HG02943 (cell line): Measurements from ENCODE around the gene TAGLN3.

Source experiments
- ATAC-seq: cut with Tn5 transposase; IDR thresholded peaks from one replicate; pipeline ENCODE4 v1.9.1; 2021; ENCODE audit warnings: mild to moderate bottlenecking, low read depth, moderate library complexity; ENCODE audit not compliant: unreplicated experiment

Gene TAGLN3

GRCh38 chr3:111976254-111976653 lies 22.5 kb upstream of the TAGLN3 start:
- ATAC-seq: no peak

- ATAC-seq: peak; percentile 96
Measured at GRCh38 chr3:111978583-111979433, 19.9 kb upstream of the TAGLN3 start, which contains the start of gene ABHD10. Gene ABHD10, plus strand, starts transcription at chr3:111979026. Its CDS starts 36 bp downstream, at chr3:111979062.

GRCh38 chr3:111979434-111980038 lies 19.2 kb upstream of the TAGLN3 start:
- ATAC-seq: peak; percentile 34

GRCh38 chr3:111980716-111981456 lies 17.8 kb upstream of the TAGLN3 start:
- no peak for ATAC-seq

GRCh38 chr3:111981457-111981763 lies 17.3 kb upstream of the TAGLN3 start:
- ATAC-seq: no peak

- ATAC-seq: no peak
Measured at GRCh38 chr3:111984636-111985298, 14.0 kb upstream of the TAGLN3 start.

GRCh38 chr3:111986800-111987199 lies 11.9 kb upstream of the TAGLN3 start:
- no peak for ATAC-seq

- peak; percentile 84 for ATAC-seq
Measured at GRCh38 chr3:111989061-111989678, 9.6 kb upstream of the TAGLN3 start.

GRCh38 chr3:111993038-111993437 lies 5.7 kb upstream of the TAGLN3 start:
- no peak for ATAC-seq

- no peak for ATAC-seq
Measured at GRCh38 chr3:111999484-112000324, 982 bp downstream of the TAGLN3 start.

- no peak for ATAC-seq
Measured at GRCh38 chr3:112000367-112000771, 1.6 kb downstream of the TAGLN3 start.

- ATAC-seq: no peak
Measured at GRCh38 chr3:112000966-112001365, 2.2 kb downstream of the TAGLN3 start.

GRCh38 chr3:112001526-112001925 lies 2.8 kb downstream of the TAGLN3 start:
- ATAC-seq: no peak

- no peak for ATAC-seq
Measured at GRCh38 chr3:112002096-112002971, 3.6 kb downstream of the TAGLN3 start.

- ATAC-seq: no peak
Measured at GRCh38 chr3:112003321-112004080, 4.8 kb downstream of the TAGLN3 start.

- no peak for ATAC-seq
Measured at GRCh38 chr3:112004187-112004586, 5.5 kb downstream of the TAGLN3 start.

- no peak for ATAC-seq
Measured at GRCh38 chr3:112004669-112005068, 5.9 kb downstream of the TAGLN3 start.
